GM18520 (cell line): ENCODE results near the gene HMCN1.

ENCODE experiments used
- ATAC-seq: cut with Tn5 transposase; IDR thresholded peaks from one replicate; pipeline ENCODE4 v1.9.1; 2021; ENCODE audit not compliant: unreplicated experiment

The HMCN1 gene

GRCh38 chr1:185957441-185958363, 223.5 kb downstream of the HMCN1 start:
- ATAC-seq = no peak

DNA sequence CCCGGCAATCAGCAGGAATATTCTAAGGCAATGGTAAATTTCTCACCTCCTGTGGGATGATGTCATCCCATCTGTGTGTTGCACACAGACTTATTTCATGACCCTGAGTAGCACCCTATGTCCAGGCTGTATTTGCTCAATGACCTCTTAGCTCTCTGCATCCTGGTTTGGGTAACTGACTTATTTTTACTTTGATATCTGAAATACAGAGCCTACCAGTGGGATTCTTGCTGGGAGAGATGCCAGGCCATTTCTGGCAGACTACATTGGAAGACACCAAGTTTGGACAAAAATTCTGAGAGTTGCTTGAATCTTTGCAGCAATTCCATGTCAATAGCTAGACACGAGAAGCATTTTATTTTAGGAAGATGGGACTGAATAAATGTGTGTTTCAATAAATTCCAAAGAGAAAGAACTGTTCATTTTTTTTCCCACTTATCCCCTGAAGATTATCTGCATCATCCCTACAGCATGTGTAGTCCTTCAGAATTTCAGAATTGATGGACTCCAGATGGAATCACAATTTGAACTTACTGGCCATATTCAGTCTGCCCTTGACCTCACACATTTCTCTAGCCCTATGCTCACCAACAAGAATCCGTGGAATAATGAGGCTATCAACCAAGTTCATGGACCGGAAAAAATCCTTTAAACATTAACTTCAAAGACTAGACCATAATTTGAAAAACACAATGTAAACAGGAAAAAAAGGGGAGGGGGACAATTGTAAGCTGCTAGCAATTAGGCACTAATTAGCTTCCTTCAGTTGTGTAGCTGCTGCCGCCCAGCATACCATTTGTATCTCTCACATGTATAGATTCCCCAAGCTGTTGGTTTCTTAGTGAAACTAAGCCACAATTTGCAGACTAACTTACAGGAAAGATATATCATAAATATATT, 226.5 kb downstream of the HMCN1 start:
- ATAC-seq = no peak

DNA sequence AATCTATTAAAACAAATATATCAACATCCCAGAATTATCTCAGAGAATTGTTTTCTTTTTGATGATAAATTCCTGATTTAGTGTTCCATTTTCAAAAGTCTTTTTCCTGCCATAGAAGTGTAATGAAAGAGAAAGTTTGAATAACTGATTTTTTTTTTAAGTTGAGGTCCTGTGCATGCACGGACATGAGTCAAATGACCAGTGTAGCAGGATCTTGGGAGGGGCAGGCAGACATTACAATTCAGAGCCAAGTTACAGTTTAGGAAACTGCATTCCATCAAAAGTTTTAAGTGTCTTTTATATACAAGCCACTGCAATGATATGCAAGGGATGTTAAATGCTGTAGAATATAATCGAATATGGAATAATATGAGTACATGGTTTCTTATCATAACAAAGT, 227.5 kb downstream of the HMCN1 start:
- no peak for ATAC-seq

GRCh38 chr1:185964946-185965345, 230.8 kb downstream of the HMCN1 start:
- ATAC-seq = no peak

DNA sequence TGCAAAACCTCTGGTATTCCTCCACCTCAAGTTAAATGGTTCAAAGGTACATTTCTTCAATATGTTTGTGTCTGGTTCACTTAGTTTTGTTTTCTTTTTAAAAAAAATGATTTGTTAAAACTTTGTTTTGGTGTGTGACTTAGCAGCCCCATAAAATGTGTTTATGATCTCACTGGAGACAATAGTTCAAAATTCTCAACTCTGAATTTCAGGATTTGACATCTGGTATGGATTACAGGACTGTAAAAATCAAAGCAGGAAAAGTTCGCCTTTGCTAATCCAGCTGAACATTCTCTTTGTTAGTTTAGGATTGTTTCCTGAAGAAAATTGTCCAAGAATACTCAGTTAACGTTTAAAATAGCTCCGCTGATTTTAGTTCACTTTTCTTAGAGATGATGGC, 231.7 kb downstream of the HMCN1 start:
- ATAC-seq = no peak

GRCh38 chr1:185966471-185966870, 232.3 kb downstream of the HMCN1 start:
- ATAC-seq = no peak

DNA sequence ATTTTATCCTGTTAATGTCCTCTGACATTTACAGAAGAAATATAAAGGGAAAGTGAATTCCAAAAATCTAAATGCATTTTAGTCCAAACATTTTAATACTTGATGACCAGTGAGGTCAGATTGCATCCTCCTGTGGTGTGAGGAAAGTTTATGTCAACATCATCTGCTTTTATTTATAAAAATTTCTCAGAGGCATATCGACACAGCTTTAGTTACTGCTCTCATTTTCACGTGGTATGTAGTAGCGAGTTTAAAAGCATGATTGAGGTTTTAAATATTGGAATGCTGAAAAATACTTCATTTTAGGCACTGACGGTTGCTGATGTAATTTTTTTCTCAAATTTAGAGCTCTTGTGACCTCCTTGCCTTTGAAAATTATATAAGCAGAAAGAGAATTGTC, 234.8 kb downstream of the HMCN1 start:
- ATAC-seq = no peak

DNA sequence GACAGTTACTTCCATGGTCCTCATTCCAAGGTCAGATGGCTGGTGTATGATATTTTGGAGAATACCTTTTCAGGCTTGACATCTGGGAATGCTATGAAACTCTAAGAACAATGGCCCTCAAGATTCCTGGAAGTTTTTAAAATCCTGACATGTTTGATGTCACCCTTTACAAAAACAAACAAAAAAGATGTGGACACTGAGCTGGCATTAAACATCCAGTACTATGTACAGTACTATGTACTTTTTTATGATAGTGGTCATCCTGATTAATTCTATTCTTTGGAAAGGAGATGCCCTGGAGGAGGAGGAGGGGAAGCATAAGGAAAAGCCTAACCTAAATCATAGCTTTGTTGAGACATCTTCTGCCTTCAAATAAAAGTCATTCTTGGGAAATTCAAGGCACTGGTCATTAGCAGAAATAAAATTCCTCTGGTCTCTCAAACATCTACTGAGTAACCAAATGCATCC, 235.4 kb downstream of the HMCN1 start:
- no peak for ATAC-seq

DNA sequence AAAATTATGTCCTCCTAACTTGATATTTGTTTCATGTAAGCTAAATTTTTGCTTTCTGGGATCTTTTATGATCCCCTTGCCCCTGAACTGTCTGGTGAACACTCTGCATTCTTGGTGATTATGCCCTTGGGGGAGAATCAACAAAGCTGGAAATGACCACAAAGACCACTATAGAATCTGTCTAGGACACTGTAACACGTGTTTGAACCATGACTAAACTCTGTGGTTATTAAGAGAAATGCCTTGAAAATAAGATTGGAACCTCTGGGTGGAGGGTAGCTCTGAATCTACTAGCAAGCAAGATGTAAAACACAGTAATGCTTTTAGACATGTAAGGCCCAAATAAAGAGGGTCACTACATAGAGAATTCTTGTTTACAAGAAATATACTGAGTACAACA, 237.5 kb downstream of the HMCN1 start:
- ATAC-seq = no peak

DNA sequence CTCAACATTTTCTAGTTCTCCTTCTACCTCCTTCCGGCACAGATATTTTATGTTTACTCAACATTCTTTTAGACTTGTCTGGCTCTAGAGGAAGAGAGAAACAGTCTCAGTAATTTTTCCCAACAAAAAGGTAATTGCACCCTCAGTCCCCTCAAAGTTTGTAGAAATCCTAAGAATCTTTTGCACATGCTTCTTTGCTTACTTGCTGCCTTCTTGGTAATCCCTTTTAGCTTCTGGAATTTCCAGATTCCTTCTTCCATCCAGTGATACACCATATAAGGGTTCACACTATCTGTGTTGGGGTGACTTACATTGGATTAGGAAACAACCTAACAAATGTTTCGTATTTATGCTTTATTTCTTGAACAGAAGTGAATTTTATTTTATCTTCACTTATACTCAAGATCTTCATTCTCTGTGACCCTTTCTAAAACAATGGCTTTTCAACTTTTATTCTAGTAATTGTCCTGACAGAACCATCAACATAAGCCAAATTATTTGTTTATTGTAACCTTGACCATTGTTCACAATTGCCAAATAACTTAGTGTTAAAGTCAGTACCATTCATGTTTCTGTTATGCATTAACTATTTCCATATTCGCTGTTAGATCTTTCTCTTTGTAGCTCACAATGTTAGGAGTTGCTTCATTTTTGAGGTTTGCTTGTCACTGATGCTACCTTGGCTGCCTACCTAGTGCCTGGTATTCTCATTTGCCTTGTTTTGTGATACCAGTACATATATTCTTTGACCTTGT, 238.1 kb downstream of the HMCN1 start:
- no peak for ATAC-seq

DNA sequence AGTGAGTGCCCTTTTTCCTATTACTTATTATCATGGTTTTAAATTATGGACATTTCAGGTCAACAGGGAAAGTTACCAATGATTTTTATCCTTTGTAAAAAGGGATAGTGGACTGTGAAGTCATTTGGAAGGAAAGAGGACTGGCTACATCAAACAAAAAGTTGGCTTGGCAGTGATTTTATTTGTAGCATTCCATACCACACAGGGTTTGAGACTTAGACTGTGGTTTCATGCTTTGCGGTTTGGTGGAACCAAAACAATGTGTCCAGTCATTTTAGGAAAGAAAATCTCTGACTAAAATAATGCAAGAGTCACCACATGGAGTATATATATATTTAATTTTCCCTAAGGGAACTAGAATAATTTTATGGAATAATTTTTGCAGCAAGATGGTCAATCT, 239.5 kb downstream of the HMCN1 start:
- ATAC-seq = no peak

GRCh38 chr1:185974367-185975170, 240.4 kb downstream of the HMCN1 start:
- ATAC-seq = no peak

DNA sequence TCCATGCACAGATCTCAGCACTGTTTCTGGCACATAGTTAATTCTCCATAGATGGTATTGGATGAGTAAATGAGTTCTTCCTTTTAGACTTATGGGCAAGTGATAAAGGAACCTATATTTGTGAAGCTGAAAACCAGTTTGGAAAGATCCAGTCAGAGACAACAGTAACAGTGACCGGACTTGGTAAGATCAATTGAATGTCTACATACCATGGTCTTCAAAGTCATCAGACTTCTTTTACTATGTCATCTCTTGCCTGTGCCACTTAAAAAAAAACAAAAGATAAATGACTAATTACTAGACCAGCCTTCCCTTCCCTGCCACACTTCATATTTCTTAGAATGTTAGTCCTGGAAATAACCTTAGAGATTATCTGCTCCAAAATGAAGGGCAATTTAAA, 246.7 kb downstream of the HMCN1 start:
- ATAC-seq = no peak

DNA sequence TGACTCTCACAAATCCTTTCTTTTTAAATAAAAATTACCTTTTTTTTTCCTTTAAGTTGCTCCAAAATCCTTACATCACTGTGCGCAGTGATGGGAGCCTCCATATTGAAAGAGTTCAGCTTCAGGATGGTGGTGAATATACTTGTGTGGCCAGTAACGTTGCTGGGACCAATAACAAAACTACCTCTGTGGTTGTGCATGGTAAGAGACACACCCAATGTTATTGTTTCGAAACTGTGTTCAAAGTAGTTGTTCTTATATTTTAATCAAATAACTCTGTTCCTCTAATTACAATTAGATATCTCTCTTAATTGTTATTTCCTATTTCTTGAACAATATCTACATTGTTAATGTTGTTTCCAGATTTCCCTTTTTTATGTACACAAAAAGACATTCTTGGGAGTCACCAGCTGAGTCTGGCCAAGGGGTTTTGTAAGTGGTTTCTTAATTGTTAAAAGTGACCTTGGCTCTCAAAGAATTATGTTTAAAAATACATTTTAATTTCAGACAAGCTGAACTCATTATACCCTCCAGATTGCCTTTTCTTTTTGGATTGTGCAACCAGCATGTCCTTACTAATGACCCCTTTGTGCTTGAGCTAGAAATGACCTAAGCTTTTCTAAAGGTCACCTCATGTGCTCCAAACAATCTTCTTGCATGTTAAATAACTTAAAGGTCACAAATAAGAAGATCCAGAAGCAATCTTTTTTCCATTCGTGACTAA, 250.1 kb downstream of the HMCN1 start:
- ATAC-seq = no peak

GRCh38 chr1:185987611-185988321, 253.6 kb downstream of the HMCN1 start:
- ATAC-seq = no peak

DNA sequence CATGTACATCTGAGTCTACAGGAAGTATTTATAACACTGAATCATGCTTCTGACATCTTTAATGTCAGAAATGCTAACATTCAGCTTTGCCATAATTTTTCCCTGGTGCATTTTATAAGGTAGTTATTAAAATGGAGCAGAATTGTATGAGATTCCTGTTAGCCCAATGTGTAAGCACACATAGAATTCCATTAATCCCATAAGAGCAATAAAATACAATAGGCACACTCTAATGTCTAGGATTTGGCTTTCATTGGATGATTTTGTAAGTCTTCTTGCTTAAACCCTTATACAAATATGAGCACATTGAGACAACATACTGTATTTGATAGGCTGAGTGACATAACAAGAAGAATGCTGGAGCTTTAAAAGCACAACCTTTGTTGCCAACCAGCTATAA, 256.4 kb downstream of the HMCN1 start:
- no peak for ATAC-seq

- no peak for ATAC-seq
These were observed 257.1 kb downstream of the HMCN1 start for GRCh38 chr1:185991266-185991665.

- ATAC-seq = no peak
These were observed 262.0 kb downstream of the HMCN1 start for GRCh38 chr1:185996211-185996610.

- ATAC-seq = no peak
These were observed 264.2 kb downstream of the HMCN1 start for GRCh38 chr1:185998391-185998790.
